ENCODE data around the gene NHSL1.

Gene NHSL1

DNA sequence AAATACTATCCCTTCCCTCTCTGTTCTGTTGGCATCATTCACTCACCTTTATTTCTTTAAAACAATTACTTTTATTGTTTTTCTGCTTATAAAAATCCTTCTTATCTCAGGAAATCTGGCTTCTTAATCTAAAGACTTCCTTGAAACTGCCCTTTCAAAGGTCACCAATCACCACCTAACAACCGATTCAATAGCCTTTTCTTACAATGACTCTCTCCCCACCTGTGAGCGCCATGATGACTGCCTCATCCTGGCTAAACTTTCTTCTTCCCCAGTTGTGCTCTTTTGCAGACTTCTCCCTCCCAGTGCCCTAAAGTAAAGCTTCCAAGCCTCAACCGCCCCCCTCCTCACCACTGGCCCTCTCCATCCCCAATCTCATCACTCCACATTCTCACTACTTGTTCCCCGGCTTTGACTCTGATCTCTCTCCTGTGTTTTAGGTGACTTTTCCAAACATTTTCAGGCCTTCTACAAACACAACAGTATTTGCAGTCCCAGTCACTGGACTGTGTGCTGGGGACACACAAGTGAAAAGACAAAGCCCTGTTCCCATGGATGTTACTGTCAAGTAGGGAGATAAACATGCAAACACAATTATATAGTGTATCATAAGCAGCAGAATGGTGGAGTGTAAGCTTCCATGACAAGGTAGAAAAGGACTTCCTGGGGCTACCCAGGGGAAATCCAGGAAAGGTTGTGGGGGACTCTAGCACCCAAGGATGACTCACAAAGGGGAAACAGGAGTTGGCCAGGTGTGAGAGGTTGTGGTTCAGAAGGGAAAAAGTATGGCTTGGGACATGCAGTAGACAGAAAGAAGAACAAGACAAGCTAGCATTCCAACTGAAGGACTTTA, 12.8 kb downstream of the NHSL1 start:
- H3K9me3 ChIP-seq (ENCODE audit: control insufficient read depth in 5 of 5, low read length in 5 of 5) = no peaks in the 10 kb centered on the region
- H3K4me3 ChIP-seq (ENCODE audit: low read depth in 1 of 5, low read length in 5 of 5) = no peak overlapping the region
- H3K27me3 ChIP-seq (ENCODE audit: control insufficient read depth in 5 of 5, insufficient read depth in 4 of 5, low read length in 5 of 5) = no peaks in the 10 kb centered on the region
- H3K27ac ChIP-seq (ENCODE audit: low read depth, low read length) = no peak overlapping the region
- no peaks in the 10 kb centered on the region for H3K4me1 ChIP-seq (ENCODE audit: control insufficient read depth in 5 of 5, insufficient read depth in 5 of 5, low read length in 5 of 5)
- peaks cover 0 to 3% (median 0%) of the 10 kb centered on the region in 5 donors for H3K36me3 ChIP-seq (ENCODE audit: control insufficient read depth in 5 of 5, insufficient read depth in 5 of 5, low read length in 5 of 5)
- no peak overlapping the region for H3K9ac ChIP-seq (ENCODE audit: low read length in 5 of 5)

GRCh38 chr6:138485586-138486248, 13.6 kb downstream of the NHSL1 start:
- H3K9me3 ChIP-seq (ENCODE audit: control insufficient read depth in 5 of 5, low read length in 5 of 5) = no peaks in the 10 kb centered on the region
- no peak overlapping the region for H3K27ac ChIP-seq (ENCODE audit: low read depth, low read length)
- H3K4me3 ChIP-seq (ENCODE audit: low read depth in 1 of 5, low read length in 5 of 5) = no peak overlapping the region
- H3K36me3 ChIP-seq (ENCODE audit: control insufficient read depth in 5 of 5, insufficient read depth in 5 of 5, low read length in 5 of 5) = peaks cover 0 to 3% (median 0%) of the 10 kb centered on the region in 5 donors
- H3K4me1 ChIP-seq (ENCODE audit: control insufficient read depth in 5 of 5, insufficient read depth in 5 of 5, low read length in 5 of 5) = no peaks in the 10 kb centered on the region
- H3K27me3 ChIP-seq (ENCODE audit: control insufficient read depth in 5 of 5, insufficient read depth in 4 of 5, low read length in 5 of 5) = no peaks in the 10 kb centered on the region
- no peak overlapping the region for H3K9ac ChIP-seq (ENCODE audit: low read length in 5 of 5)

DNA sequence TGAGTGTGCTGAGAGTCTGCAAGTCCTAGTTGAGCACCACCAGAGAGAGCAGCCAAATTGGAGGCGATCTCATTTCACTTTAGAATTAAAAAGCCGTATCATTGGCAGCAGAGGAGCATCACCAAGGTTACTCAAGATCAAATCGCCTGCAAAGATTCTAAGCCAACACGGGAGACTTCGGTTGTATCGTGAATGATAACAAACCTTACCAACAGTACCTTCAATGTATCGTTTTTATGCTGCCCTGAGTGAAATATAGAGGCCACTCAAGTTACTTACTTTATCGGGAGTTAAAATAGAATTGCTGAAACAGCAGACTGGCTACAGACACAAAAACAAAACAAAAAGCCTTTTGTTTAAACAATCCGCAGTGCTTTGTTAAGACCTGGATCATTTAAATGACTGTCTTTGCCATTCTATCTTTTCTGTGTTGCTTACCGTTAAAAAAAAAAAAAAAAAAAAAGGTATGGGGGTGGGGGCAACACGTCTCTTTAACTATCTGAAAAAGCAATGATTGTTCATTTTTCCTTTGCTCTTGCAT, 14.2 kb downstream of the NHSL1 start:
- Histone ChIP-seq H3K4me3 (ENCODE audit: low read depth in 1 of 5, low read length in 5 of 5) (no peak overlapping the region), H3K9me3 (ENCODE audit: control insufficient read depth in 5 of 5, low read length in 5 of 5) (no peaks in the 10 kb centered on the region), H3K27me3 (ENCODE audit: control insufficient read depth in 5 of 5, insufficient read depth in 4 of 5, low read length in 5 of 5) (no peaks in the 10 kb centered on the region), H3K9ac (ENCODE audit: low read length in 5 of 5) (no peak overlapping the region), H3K36me3 (ENCODE audit: control insufficient read depth in 5 of 5, insufficient read depth in 5 of 5, low read length in 5 of 5) (peaks cover 0 to 3% (median 0%) of the 10 kb centered on the region in 5 donors), H3K4me1 (ENCODE audit: control insufficient read depth in 5 of 5, insufficient read depth in 5 of 5, low read length in 5 of 5) (no peaks in the 10 kb centered on the region), H3K27ac (ENCODE audit: low read depth, low read length) (no peak overlapping the region)

GRCh38 chr6:138484018-138484731, 15.1 kb downstream of the NHSL1 start:
- no peaks in the 10 kb centered on the region for H3K4me1 ChIP-seq (ENCODE audit: control insufficient read depth in 5 of 5, insufficient read depth in 5 of 5, low read length in 5 of 5)
- no peak overlapping the region for H3K27ac ChIP-seq (ENCODE audit: low read depth, low read length)
- H3K4me3 ChIP-seq (ENCODE audit: low read depth in 1 of 5, low read length in 5 of 5) = no peak overlapping the region

DNA sequence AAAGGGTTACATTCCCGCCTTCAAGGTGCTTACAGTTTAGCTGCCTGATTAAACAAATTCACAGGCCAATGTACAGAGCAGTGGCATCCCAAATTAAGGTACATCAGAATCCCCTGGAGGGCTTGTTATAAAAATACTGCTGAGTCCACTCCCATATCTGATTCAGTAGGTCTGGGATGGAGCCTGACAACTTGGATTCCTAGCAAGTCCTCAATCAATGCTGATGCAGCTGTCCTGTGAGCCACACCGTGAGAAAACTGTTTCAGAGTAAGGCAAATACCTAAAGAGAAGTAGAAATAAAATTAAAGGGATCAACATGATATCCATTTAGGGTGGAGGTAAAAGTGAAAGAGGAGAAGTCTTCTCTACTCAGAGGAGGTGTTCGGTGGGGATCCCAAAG, 16.5 kb downstream of the NHSL1 start:
- Histone ChIP-seq H3K9ac (ENCODE audit: low read length in 5 of 5) (no peak overlapping the region), H3K4me1 (ENCODE audit: control insufficient read depth in 5 of 5, insufficient read depth in 5 of 5, low read length in 5 of 5) (no peaks in the 10 kb centered on the region), H3K27ac (ENCODE audit: low read depth, low read length) (no peak overlapping the region), H3K36me3 (ENCODE audit: control insufficient read depth in 5 of 5, insufficient read depth in 5 of 5, low read length in 5 of 5) (no peaks in the 10 kb centered on the region), H3K9me3 (ENCODE audit: control insufficient read depth in 5 of 5, low read length in 5 of 5) (no peaks in the 10 kb centered on the region), H3K4me3 (ENCODE audit: low read depth in 1 of 5, low read length in 5 of 5) (no peak overlapping the region), H3K27me3 (ENCODE audit: control insufficient read depth in 5 of 5, insufficient read depth in 4 of 5, low read length in 5 of 5) (no peaks in the 10 kb centered on the region)

More at GRCh38 chr6:138484018-138484731, 15.1 kb downstream of the NHSL1 start:
- no peaks in the 10 kb centered on the region for H3K27me3 ChIP-seq (ENCODE audit: control insufficient read depth in 5 of 5, insufficient read depth in 4 of 5, low read length in 5 of 5)
- no peaks in the 10 kb centered on the region for H3K9me3 ChIP-seq (ENCODE audit: control insufficient read depth in 5 of 5, low read length in 5 of 5)
- H3K9ac ChIP-seq (ENCODE audit: low read length in 5 of 5) = no peak overlapping the region
- peaks cover 0 to 3% (median 0%) of the 10 kb centered on the region in 5 donors for H3K36me3 ChIP-seq (ENCODE audit: control insufficient read depth in 5 of 5, insufficient read depth in 5 of 5, low read length in 5 of 5)

DNA sequence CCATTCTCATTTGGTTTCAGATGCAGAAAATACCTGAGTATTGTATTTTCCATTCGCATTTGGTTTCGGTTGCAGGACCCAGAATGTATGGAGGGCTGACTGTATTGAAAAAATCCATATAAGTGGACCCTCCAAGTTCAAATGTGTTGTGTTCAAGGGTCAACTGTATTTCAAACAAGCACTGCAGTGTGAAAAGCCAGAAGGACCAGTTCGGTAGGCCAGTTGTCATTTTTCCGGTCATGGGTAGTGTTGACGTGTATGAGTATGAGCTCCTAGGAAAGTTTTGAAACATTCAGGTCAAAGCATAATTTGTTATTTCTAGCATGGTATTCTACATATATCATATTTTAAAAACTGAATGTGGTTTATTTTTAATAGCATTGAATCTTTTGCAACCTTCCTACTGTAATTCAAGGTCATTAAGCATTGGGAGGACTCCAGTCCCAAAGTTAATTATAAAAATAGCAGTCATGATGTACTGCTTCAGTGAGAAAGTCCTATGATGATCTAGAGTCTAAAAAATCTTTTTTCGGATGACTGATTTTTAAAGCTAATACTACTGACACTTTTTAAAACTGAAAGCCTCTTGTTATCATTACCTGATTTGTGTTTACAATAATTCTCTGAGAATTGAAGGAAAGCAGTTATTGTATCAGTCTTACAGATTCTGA, 18.9 kb downstream of the NHSL1 start:
- no peak overlapping the region for H3K27ac ChIP-seq (ENCODE audit: low read depth, low read length)
- H3K4me3 ChIP-seq (ENCODE audit: low read depth in 1 of 5, low read length in 5 of 5) = no peak overlapping the region
- no peaks in the 10 kb centered on the region for H3K27me3 ChIP-seq (ENCODE audit: control insufficient read depth in 5 of 5, insufficient read depth in 4 of 5, low read length in 5 of 5)
- no peaks in the 10 kb centered on the region for H3K9me3 ChIP-seq (ENCODE audit: control insufficient read depth in 5 of 5, low read length in 5 of 5)
- H3K36me3 ChIP-seq (ENCODE audit: control insufficient read depth in 5 of 5, insufficient read depth in 5 of 5, low read length in 5 of 5) = no peaks in the 10 kb centered on the region
- no peak overlapping the region for H3K9ac ChIP-seq (ENCODE audit: low read length in 5 of 5)
- H3K4me1 ChIP-seq (ENCODE audit: control insufficient read depth in 5 of 5, insufficient read depth in 5 of 5, low read length in 5 of 5) = no peaks in the 10 kb centered on the region

GRCh38 chr6:138477913-138478539, 21.3 kb downstream of the NHSL1 start:
- Histone ChIP-seq H3K36me3 (ENCODE audit: control insufficient read depth in 5 of 5, insufficient read depth in 5 of 5, low read length in 5 of 5) (no peaks in the 10 kb centered on the region), H3K27ac (ENCODE audit: low read depth, low read length) (no peak overlapping the region), H3K27me3 (ENCODE audit: control insufficient read depth in 5 of 5, insufficient read depth in 4 of 5, low read length in 5 of 5) (no peaks in the 10 kb centered on the region), H3K4me1 (ENCODE audit: control insufficient read depth in 5 of 5, insufficient read depth in 5 of 5, low read length in 5 of 5) (no peaks in the 10 kb centered on the region), H3K9ac (ENCODE audit: low read length in 5 of 5) (no peak overlapping the region), H3K9me3 (ENCODE audit: control insufficient read depth in 5 of 5, low read length in 5 of 5) (no peaks in the 10 kb centered on the region), H3K4me3 (ENCODE audit: low read depth in 1 of 5, low read length in 5 of 5) (no peak overlapping the region)

DNA sequence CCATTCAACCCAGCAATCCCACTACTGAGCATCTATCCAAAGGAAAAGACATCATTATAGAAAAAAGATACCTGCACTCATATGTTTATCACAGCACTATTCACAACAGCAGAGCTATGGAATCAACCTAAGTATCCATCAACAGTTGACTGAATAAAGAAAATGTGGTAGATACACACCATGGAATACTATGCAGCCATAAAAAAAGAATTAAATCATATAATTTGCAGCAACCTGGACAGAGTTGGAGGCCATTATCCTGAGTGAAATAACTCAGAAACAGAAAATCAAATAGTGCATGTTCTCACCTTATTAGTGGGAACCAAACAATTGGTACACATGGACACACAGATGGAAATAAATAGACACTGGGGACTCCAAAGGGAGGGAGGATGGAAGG, 23.2 kb downstream of the NHSL1 start:
- H3K4me3 ChIP-seq (ENCODE audit: low read depth in 1 of 5, low read length in 5 of 5) = no peak overlapping the region
- no peaks in the 10 kb centered on the region for H3K27me3 ChIP-seq (ENCODE audit: control insufficient read depth in 5 of 5, insufficient read depth in 4 of 5, low read length in 5 of 5)
- H3K9me3 ChIP-seq (ENCODE audit: control insufficient read depth in 5 of 5, low read length in 5 of 5) = no peaks in the 10 kb centered on the region
- peaks cover 0 to under 1% (median 0%) of the 10 kb centered on the region in 5 donors for H3K36me3 ChIP-seq (ENCODE audit: control insufficient read depth in 5 of 5, insufficient read depth in 5 of 5, low read length in 5 of 5)
- H3K27ac ChIP-seq (ENCODE audit: low read depth, low read length) = no peak overlapping the region
- no peaks in the 10 kb centered on the region for H3K4me1 ChIP-seq (ENCODE audit: control insufficient read depth in 5 of 5, insufficient read depth in 5 of 5, low read length in 5 of 5)
- no peak overlapping the region for H3K9ac ChIP-seq (ENCODE audit: low read length in 5 of 5)

DNA sequence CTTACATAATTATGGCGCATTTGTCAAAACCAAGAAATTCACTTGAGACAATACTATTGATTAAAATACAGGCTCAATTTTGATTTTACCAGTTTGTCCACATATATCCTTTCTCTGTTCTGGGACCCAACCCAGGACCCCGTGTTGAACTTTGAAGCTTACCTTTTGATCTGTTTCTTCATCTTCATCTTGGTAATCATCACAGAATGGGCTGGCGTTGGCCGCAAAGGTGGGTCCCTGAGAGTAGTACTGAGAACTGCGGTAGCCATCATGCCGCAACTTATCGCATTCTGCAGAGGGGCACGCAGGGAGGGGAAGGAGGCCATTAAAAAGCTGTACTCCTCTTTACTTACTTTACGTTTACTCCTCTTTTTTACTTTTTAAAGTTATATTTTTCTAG, 26.1 kb downstream of the NHSL1 start:
- Histone ChIP-seq H3K9me3 (ENCODE audit: control insufficient read depth in 5 of 5, low read length in 5 of 5) (no peaks in the 10 kb centered on the region), H3K4me3 (ENCODE audit: low read depth in 1 of 5, low read length in 5 of 5) (no peak overlapping the region), H3K9ac (ENCODE audit: low read length in 5 of 5) (no peak overlapping the region), H3K4me1 (ENCODE audit: control insufficient read depth in 5 of 5, insufficient read depth in 5 of 5, low read length in 5 of 5) (no peaks in the 10 kb centered on the region), H3K27ac (ENCODE audit: low read depth, low read length) (no peak overlapping the region), H3K27me3 (ENCODE audit: control insufficient read depth in 5 of 5, insufficient read depth in 4 of 5, low read length in 5 of 5) (no peaks in the 10 kb centered on the region), H3K36me3 (ENCODE audit: control insufficient read depth in 5 of 5, insufficient read depth in 5 of 5, low read length in 5 of 5) (peaks cover 0 to 12% (median 6%) of the 10 kb centered on the region in 5 donors)
